A172 (cell line): Measurements from ENCODE around the gene HGS. TPM values are rescaled to one million over a fixed set of nuclear protein-coding genes. Genes with fewer than 3 reads are reported as not detected.

Source experiments
- DNase-seq: peaks from one replicate; pipeline ENCODE4 v3.0.0-alpha.2; 2015; ENCODE audit warnings: low spot score
- total RNA-seq: library from RNA; depleted of rRNA; stranded (reverse); fragments of >200 nt; shearing (Covaris generic); gene quantifications from 2 replicates; pipeline ENCODE4 v1.2.3, GENCODE V29; 2014

Gene HGS
- total RNA-seq, 1 experiment from 2014 or later: 199 TPM

- DNase-seq: no peak
Observed at GRCh38 chr17:81705518-81706231, 21.9 kb downstream of the HGS start.

- DNase-seq: no peak
Observed at GRCh38 chr17:81706232-81706611, 22.4 kb downstream of the HGS start.

GRCh38 chr17:81706757-81707624 lies 23.2 kb downstream of the HGS start:
- no peak for DNase-seq

DNA sequence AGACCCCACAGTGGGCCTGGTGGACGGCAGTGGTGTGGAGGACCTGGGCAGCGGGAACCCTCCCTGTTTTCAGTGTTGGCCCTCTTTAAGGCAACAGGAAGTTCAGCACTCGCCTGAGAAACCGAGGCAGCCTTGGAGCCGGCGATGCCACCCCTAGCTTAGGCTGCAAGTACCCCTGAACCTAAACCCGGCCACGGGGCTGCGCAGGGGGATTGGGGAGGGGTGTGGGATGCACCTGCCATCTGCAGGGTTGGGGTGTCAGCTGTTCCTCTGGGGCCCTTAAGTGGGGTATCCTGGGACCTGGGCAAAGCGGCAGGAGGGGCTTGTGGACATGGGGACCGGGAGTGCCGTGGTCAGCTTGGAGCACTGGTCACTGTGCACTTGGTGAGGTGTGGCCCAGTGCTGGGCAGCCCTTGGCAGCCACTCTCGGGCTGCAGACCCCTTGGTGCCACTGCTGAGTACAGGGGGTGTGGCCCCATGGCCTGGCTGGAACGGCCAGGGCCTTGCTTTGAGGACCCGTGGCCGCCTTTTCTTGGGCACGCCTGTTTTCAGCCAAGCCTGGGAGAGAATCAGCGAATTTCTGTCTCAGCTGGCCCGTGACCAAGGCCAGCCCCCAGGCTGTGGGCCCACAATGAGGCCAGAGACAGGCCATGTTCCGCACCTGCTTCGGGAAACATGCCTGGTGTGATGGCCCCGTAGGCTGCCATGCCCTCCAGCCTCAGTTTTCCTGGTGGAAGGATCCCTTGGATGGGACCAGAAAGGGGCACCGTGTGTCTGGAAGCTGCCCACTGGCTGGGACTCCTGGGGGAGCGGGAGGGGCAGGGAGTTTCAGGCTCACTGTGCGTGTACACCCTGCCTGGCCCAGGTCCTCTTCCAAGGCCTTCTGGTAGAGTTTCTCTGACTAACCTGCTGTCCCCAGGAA lies 24.2 kb downstream of the HGS start:
- no peak for DNase-seq

- no peak for DNase-seq
Observed at GRCh38 chr17:81708739-81709185, 25.0 kb downstream of the HGS start.

DNA sequence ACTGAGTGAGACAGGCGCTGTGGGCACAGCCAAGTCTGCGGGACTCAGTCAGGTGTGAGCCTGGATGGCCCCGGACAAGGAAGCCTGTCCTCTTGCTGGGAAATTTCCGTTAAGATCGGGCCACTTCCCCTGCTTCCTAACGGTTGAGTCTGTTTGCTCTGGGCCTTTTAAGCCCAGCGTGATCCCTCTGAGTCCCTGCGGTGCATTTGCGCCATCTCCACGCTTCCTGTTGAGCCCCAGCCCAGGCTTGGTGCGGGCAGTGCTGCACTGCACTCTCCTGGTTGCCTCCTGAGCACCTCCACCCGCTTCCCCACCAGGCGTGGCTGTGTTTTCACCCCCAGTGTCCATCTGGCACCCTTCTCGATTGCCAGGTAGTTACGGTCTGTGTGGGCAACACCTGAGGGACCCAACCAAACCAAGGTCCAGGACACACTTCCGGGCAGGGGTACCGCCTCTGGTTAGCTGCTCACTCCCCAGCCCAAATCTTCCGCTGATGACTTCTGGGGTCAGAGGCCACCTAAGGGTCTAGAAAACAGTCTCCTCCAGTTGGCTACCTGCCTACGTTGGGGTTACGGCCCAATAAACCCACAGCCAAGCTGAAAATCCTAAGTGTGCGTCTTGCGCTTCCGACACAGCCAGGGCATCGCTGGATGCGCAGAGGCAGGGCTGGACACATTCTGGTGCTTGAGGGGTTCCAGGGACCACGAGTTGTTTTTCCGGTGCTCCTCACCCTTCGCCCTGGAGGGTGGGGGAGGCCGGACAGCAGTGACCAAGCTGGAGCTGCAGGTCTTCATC lies 26.9 kb downstream of the HGS start:
- DNase-seq: no peak

DNA sequence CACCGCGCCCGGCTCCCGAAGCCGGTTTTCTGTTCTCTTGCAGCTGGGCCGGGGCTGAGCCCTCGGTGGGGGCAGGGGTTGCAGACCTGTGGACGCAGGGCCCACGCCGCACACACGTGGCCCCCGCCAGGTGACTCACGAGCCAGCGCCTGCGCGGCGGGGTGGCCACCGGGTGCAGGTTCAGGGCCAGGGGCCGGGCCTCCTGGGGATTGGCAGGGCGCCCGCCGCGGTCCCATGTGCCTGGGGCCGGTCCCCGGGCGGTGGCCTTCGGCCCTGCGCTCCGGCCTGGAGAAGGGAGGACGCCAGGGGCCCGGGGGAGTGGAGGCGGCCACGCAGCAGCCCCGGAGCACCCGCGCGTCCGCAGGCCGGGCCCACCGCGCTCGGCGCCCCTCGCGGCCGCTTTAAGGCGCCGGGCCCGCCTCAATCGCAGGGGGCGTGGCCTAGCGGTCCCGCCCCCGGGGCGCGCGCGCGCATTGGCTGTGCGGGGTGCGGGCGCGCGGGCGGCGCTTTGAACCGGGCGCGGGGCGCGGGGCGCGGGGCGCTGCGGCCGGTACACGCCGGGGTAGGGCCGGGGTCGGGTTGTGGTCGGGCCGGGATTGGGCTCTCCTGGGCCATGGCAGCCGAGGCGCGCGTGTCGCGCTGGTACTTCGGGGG lies 28.1 kb downstream of the HGS start, which contains the start of gene SLC25A10:
Gene SLC25A10 (plus strand): TSS at position 471 of the 654 bp plus-strand sequence. CDS start 143 bp downstream, at position 614.
- DNase-seq: peak; percentile 63

DNA sequence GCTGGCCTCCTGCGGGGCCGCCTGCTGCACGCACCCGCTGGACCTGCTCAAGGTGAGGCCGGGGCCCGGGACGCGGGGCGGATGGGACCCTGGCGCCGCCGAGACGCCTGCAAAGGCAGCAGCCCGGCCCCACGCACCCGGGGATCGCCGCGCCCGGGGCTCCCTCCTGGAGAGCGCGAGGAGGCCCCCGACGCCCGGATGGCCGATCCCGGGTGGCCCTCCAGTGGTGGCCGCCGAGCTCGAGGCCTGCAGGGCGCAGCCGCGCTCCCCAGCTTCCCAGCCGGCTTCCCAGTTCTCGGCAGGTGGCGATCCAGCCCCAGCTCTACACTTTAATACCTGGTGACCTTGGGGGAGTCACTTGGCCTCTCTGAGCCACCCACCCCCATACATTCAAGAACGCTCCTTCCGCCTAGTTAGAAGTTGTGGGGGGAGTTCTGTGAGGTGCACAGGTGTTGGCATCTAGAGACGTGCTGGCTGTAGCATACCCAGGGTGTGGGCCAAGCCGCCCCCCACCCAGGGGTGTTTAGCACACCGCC lies 28.7 kb downstream of the HGS start:
- DNase-seq: no peak

GRCh38 chr17:81713004-81713555 lies 29.3 kb downstream of the HGS start:
- no peak for DNase-seq

- no peak for DNase-seq
Observed at GRCh38 chr17:81713556-81714411, 30.0 kb downstream of the HGS start.

DNA sequence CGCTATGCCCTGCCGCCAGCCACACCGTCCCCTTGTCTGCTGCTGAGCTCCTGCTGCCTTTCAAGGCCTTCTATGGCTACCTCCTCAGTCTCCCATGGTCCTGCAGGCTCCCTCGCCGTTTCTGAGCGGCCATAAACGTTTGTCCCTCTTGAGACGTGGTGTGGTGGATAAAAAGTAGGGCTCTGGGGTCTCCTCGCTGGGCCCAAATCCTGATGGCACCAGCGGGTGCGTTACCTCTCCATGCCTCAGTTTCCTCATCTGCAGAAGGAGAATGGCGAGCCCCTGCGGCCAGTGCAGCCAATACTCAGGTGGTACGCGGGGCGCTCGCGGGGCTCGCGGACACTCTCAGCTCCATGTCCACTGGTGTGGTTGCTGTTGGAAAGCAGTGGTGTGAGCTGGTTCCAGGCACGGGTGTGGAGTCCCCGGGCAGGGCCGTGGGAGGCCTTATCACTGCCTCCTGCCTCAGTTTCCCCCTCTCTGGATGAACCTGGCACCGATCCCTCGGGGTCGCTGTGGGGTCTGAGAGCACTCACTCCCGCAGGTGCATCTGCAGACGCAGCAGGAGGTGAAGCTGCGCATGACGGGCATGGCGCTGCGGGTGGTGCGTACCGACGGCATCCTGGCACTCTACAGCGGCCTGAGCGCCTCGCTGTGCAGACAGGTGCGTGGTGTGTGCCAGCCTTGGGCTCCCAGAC lies 30.7 kb downstream of the HGS start:
- no peak for DNase-seq

- DNase-seq: no peak
Observed at GRCh38 chr17:81715107-81715871, 31.5 kb downstream of the HGS start.

DNA sequence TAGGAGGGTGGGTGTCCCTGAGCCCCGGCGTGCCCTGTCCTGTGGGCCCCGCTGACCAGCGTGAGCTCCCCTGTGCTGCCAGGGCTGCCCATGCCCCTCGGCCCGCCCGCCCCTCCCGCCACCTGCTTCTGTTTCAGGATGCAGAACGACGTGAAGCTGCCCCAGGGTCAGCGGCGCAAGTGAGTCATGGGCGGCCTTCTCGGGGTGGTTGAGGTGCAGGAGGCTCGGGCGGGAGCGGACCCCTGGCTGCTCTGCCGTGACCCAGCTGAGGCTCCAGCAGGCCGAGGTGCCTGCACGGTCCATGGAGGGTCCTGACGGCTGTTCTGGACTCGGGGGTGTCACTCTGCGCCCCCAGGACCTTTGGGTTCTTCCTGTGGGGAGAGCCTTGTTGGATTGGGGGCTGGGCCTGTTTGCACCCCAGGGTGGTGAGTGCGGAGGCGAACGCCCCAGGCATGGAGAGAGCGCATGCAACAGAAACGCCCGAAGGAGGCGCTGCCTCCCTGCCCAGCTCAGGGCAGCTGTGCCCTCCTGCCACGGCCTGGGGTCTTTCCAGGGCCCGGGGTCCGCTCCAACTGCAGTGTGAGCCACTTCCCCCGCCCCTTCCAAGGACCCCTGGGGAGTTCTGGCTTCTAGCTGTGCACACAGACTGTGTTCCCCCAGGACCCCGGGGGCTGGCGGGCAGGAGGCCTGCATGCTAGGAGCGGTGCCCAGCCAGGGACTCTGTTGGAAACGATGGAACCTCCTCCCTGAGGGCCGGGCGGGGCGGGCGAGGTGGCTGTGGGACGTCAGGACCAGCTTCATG lies 32.3 kb downstream of the HGS start:
- DNase-seq: no peak

DNA sequence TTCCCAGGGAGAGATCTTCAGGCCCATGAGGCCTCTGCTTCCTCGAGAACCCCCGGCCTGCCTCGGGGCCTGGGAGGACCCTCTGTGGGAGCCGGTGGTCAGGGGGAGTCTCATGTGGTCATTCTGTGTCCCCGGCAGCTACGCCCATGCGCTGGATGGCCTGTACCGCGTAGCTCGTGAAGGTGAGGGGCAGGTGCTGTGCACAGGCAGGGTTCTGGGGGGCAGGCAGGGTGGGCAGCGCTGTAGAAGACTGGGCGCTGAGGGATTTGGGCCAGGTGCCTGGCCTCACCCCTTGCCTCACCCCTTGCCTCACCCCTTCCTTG lies 32.8 kb downstream of the HGS start:
- DNase-seq: no peak

DNA sequence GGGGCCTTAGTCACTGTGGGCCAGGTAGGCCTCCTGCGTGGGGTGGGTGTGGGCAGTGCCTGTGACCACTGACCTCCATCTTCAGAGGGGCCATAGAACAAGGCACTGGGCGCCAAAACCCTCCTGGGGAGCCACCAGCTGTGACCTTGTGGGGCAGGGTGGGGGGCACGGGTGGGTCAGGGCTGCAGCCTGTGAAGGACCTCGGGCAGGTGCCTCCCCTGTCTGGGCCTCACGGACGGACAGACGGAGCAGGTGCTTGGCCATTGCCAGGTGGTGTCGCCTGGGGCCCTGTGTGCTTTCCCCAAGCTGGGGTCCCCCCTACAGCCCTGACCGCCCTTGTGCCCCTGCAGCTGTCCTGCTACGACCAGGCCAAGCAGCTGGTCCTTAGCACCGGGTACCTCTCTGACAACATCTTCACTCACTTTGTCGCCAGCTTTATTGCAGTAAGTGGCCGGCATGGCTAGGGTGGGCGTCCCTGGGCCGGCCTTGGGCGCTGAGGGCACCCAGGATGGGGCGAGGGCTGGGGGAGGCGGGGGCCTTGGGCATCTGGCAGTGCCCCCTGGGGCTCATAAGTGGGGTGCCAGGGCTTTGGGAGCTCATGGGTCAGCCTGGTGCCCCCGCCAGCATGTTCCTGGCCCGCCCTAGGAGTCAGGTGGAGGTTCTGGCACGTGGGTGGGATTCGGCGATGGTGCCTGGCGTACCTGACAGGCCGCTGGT lies 33.4 kb downstream of the HGS start:
- DNase-seq: no peak

DNA sequence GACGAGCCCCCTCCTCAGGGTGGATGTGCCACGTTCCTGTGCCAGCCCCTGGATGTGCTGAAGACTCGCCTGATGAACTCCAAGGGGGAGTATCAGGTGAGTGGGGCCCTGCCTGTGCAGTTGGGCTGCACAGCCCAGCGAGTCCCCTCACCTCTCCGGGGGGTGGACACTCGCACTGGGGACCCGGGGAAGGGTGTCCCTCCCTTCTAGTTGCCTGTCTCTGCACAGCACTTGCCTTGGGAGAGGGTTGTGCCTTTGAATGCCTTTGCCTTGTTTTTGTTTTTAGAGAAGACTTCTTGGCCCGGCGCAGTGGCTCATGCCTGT lies 33.9 kb downstream of the HGS start:
- DNase-seq: no peak
